ENCODE measurements around the gene PCNT.

DNA sequence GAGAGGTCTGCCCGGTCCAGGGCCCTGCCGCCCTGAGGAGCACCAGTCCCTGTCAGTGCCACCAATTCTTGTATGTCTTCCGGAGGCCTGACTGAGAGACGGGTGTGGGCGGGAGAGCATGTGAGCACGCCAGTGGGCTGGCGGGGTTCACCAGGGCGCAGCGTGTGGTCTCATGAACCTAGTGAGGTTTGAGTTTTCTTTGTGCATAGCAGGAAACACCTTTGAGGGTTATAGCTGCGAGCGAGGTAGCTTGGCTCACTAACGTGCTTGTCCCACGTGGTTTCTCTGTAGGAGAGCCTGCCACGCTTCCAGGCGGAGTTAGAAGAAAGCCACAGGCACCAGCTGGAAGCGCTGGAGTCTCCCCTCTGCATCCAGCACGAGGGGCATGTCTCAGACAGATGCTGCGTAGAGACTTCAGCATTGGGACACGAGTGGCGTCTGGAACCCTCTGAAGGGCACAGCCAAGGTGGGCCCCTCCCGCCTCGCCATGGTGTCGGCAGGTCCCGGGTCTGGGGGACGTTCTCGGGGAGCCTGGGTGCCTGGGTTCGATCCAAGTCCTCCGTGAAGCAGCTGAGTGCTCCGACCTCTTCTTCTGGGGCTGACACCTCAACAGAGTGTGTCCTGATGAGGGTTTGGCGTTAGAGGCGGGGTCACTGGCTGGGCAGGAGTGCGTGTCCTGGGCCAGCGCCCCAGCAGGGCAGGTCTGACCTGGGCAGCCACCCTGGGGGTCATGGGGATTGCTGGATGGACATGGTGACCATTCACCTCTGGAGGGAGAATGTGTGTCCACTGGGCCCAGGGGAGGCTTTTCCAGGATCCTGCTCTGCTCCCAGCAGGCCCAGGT is 31.4 kb downstream of the PCNT start:
- TF ChIP-seq, protein P1, sequence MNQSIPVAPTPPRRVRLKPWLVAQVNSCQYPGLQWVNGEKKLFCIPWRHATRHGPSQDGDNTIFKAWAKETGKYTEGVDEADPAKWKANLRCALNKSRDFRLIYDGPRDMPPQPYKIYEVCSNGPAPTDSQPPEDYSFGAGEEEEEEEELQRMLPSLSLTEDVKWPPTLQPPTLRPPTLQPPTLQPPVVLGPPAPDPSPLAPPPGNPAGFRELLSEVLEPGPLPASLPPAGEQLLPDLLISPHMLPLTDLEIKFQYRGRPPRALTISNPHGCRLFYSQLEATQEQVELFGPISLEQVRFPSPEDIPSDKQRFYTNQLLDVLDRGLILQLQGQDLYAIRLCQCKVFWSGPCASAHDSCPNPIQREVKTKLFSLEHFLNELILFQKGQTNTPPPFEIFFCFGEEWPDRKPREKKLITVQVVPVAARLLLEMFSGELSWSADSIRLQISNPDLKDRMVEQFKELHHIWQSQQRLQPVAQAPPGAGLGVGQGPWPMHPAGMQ (IDR thresholded peaks at IDR 0.05; ENCODE audit: borderline replicate concordance): no peak
- TF ChIP-seq CTCF (IDR thresholded peaks at IDR 0.05 in 2 of 3, conservative IDR thresholded peaks at IDR 0.05 in 1 of 3; ENCODE audit: control insufficient read depth in 2 of 3, extremely low read depth in 1 of 3, insufficient read depth in 1 of 3, low read depth in 3 of 3, low read length in 3 of 3): no peak
- no peak for TF ChIP-seq NBN (IDR thresholded peaks at IDR 0.05)
- TF ChIP-seq EED (IDR thresholded peaks at IDR 0.05; ENCODE audit: low read depth): no peak
- TF ChIP-seq POLR2AphosphoS5 (IDR thresholded peaks at IDR 0.05; ENCODE audit: low read length): no peak
- TF ChIP-seq, protein P2, sequence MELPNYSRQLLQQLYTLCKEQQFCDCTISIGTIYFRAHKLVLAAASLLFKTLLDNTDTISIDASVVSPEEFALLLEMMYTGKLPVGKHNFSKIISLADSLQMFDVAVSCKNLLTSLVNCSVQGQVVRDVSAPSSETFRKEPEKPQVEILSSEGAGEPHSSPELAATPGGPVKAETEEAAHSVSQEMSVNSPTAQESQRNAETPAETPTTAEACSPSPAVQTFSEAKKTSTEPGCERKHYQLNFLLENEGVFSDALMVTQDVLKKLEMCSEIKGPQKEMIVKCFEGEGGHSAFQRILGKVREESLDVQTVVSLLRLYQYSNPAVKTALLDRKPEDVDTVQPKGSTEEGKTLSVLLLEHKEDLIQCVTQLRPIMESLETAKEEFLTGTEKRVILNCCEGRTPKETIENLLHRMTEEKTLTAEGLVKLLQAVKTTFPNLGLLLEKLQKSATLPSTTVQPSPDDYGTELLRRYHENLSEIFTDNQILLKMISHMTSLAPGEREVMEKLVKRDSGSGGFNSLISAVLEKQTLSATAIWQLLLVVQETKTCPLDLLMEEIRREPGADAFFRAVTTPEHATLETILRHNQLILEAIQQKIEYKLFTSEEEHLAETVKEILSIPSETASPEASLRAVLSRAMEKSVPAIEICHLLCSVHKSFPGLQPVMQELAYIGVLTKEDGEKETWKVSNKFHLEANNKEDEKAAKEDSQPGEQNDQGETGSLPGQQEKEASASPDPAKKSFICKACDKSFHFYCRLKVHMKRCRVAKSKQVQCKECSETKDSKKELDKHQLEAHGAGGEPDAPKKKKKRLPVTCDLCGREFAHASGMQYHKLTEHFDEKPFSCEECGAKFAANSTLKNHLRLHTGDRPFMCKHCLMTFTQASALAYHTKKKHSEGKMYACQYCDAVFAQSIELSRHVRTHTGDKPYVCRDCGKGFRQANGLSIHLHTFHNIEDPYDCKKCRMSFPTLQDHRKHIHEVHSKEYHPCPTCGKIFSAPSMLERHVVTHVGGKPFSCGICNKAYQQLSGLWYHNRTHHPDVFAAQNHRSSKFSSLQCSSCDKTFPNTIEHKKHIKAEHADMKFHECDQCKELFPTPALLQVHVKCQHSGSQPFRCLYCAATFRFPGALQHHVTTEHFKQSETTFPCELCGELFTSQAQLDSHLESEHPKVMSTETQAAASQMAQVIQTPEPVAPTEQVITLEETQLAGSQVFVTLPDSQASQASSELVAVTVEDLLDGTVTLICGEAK (IDR thresholded peaks at IDR 0.05; ENCODE audit: borderline replicate concordance): no peak
- TF ChIP-seq EZH2 (IDR thresholded peaks at IDR 0.05; ENCODE audit: borderline replicate concordance, control insufficient read depth, low read depth, low read length): no peak
